K562 (cell line): ENCODE results near the gene TTC32. TPM values are rescaled to one million over a fixed set of nuclear protein-coding genes. Genes with fewer than 3 reads are reported as not detected.
A peak's percentile ranks its signal among the peaks of the same experiment; 100 is the strongest.

ENCODE experiments used
- GATAD2B ChIP-seq: fragments of 450-650 bp; IDR thresholded peaks from 2 replicates; pipeline ENCODE4 v1.6.1; 2017; ENCODE audit warnings: mild to moderate bottlenecking, borderline replicate concordance
- HDAC1 ChIP-seq, 2 experiments: fragments of 450-650 bp; IDR thresholded peaks; 2 replicates each; pipeline ENCODE4 v1.6.1; 2016 to 2017; ENCODE audit warnings: inconsistent platforms in 1 of 2, mild to moderate bottlenecking in 1 of 2, moderate library complexity in 1 of 2
- KDM2B ChIP-seq: fragments of 250-450 bp; sonication (Bioruptor Pico); IDR thresholded peaks from 2 replicates; pipeline ENCODE4 v1.8.0; 2021; ENCODE audit warnings: mild to moderate bottlenecking, moderate library complexity
- NCOA2 ChIP-seq, 2 experiments: fragments of 450-650 bp; IDR thresholded peaks; 2 replicates each; pipeline ENCODE4 v1.6.1; 2018; ENCODE audit warnings: mild to moderate bottlenecking in 2 of 2, moderate library complexity in 1 of 2; ENCODE audit not compliant: partially characterized antibody in 2 of 2
- NR4A1 ChIP-seq, 2 experiments: fragments of 250-450 bp in 1 of 2; fragments of 450-650 bp in 1 of 2; sonication (Bioruptor Pico) in 1 of 2; IDR thresholded peaks; 2 replicates each; pipeline versions ENCODE4 v1.4.0 to v1.6.1; 2016 to 2020; ENCODE audit warnings: mild to moderate bottlenecking in 2 of 2, missing compliant biosample characterization in 1 of 2, missing genetic modification characterization in 1 of 2, moderate library complexity in 1 of 2
- PHF8 ChIP-seq: fragments of 200-600 bp; sonication (generic); IDR thresholded peaks from 2 replicates; pipeline ENCODE4 v1.6.1; 2012; ENCODE audit warnings: mixed run types, mild to moderate bottlenecking, inconsistent platforms, low read length, moderate library complexity, borderline replicate concordance
- RBFOX2 ChIP-seq: fragments of 200-400 bp; formaldehyde crosslinking; IDR thresholded peaks from 2 replicates; pipeline ENCODE4 v1.6.1; 2017; ENCODE audit warnings: low read depth, mild to moderate bottlenecking, low read length, moderate library complexity
- RBM25 ChIP-seq: fragments of 200-400 bp; formaldehyde crosslinking; IDR thresholded peaks from 2 replicates; pipeline ENCODE4 v1.6.1; 2018; ENCODE audit warnings: low read length, low read depth, moderate library complexity; ENCODE audit not compliant: severe bottlenecking
- XRCC5 ChIP-seq: fragments of 200-400 bp; formaldehyde crosslinking; IDR thresholded peaks from 2 replicates; pipeline ENCODE4 v1.6.1; 2017; ENCODE audit warnings: low read depth, mild to moderate bottlenecking, low read length
- ZNF24 ChIP-seq: fragments of 450-650 bp; IDR thresholded peaks from 2 replicates; pipeline ENCODE4 v1.6.1; 2016
- ZNF589 ChIP-seq: fragments of 200-800 bp; sonication (Bioruptor generic); IDR thresholded peaks from 2 replicates; pipeline ENCODE4 v1.6.1; 2016; ENCODE audit warnings: low read depth, missing genetic modification characterization, missing compliant biosample characterization
- polyA plus RNA-seq, 8 experiments: library from polyadenylated mRNA; depleted of rRNA in 4 of 8; stranded (reverse) in 5 of 8; unstranded in 3 of 8; fragments of >200 nt; fragmentation: Nextera tagmentation in 2 of 8; fragmentation: Illumina TruSeq in 1 of 8; extraction: Ambion mirVana in 2 of 8; extraction: Trizol in 1 of 8; gene quantifications; 2 replicates each; pipeline versions ENCODE4 v1.2.1 to v1.2.3, GENCODE V29; 2011 to 2014; ENCODE audit warnings: inconsistent platforms in 1 of 8, missing spikeins in 1 of 8
- total RNA-seq, 7 experiments: library from RNA; depleted of rRNA in 6 of 7; stranded (reverse); fragments of >200 nt in 6 of 7; fragmentation: Illumina TruSeq in 2 of 7; extraction: Trizol in 2 of 7; gene quantifications; 2 replicates each; pipeline versions ENCODE4 v1.2.1 to v1.2.3, GENCODE V29; 2011 to 2021; ENCODE audit warnings: low replicate concordance in 1 of 7
- TF ChIP-seq, protein P1 (sequence below): fragments of 450-650 bp; IDR thresholded peaks from 2 replicates; pipeline ENCODE4 v1.6.1; 2018; ENCODE audit warnings: mild to moderate bottlenecking, low read depth; ENCODE audit not compliant: partially characterized antibody
- TF ChIP-seq, protein P2 (sequence below): fragments of 200-800 bp; sonication (Bioruptor generic); IDR thresholded peaks from 2 replicates; pipeline ENCODE4 v1.6.1; 2017; ENCODE audit warnings: missing genetic modification characterization, missing compliant biosample characterization
- TF ChIP-seq, protein P3 (sequence below): fragments of 450-650 bp; IDR thresholded peaks from 2 replicates; pipeline ENCODE4 v1.6.1; 2016; ENCODE audit warnings: low read depth

The TTC32 gene
- total and polyA plus RNA-seq, 9 of the 15 experiments (the other 6 are each of a cell fraction or from before 2014, with no cell fraction given): 27.6 to 71.4 (median 52.6) TPM

GRCh38 chr2:19901442-19902215, at the start of gene TTC32 (continued):
- TF ChIP-seq RBFOX2 (peak; percentile 99), XRCC5 (no peak), KDM2B (CRISPR knock-in tag) (no peak), RBM25 (peak; percentile 65), NR4A1 (CRISPR knock-in tag; IDR thresholded peaks at IDR 0.05) (no peak), NR4A1 (tag; IDR thresholded peaks at IDR 0.05) (no peak), GATAD2B (peak; percentile 33; the same call in 1 of the 2 replicates), HDAC1 (IDR thresholded peaks at IDR 0.05) (peak in 1 of 2 experiments; percentile 14; a peak in 1 of 4 replicates), NCOA2 (IDR thresholded peaks at IDR 0.05; ENCODE audit: partially characterized antibody in 2 of 2) (no peak), ZNF24 (peak; percentile 36; the same call in 1 of the 2 replicates), PHF8 (peak; percentile 99), ZNF589 (CRISPR knock-in tag) (no peak)
- TF ChIP-seq, protein P1, sequence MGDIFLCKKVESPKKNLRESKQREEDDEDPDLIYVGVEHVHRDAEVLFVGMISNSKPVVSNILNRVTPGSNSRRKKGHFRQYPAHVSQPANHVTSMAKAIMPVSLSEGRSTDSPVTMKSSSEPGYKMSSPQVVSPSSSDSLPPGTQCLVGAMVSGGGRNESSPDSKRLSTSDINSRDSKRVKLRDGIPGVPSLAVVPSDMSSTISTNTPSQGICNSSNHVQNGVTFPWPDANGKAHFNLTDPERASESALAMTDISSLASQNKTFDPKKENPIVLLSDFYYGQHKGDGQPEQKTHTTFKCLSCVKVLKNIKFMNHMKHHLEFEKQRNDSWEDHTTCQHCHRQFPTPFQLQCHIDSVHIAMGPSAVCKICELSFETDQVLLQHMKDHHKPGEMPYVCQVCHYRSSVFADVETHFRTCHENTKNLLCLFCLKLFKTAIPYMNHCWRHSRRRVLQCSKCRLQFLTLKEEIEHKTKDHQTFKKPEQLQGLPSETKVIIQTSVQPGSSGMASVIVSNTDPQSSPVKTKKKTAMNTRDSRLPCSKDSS: no peak
- TF ChIP-seq, protein P2, sequence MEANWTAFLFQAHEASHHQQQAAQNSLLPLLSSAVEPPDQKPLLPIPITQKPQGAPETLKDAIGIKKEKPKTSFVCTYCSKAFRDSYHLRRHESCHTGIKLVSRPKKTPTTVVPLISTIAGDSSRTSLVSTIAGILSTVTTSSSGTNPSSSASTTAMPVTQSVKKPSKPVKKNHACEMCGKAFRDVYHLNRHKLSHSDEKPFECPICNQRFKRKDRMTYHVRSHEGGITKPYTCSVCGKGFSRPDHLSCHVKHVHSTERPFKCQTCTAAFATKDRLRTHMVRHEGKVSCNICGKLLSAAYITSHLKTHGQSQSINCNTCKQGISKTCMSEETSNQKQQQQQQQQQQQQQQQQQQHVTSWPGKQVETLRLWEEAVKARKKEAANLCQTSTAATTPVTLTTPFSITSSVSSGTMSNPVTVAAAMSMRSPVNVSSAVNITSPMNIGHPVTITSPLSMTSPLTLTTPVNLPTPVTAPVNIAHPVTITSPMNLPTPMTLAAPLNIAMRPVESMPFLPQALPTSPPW: peak; percentile 41; the same call in 1 of the 2 replicates
- TF ChIP-seq, protein P3, sequence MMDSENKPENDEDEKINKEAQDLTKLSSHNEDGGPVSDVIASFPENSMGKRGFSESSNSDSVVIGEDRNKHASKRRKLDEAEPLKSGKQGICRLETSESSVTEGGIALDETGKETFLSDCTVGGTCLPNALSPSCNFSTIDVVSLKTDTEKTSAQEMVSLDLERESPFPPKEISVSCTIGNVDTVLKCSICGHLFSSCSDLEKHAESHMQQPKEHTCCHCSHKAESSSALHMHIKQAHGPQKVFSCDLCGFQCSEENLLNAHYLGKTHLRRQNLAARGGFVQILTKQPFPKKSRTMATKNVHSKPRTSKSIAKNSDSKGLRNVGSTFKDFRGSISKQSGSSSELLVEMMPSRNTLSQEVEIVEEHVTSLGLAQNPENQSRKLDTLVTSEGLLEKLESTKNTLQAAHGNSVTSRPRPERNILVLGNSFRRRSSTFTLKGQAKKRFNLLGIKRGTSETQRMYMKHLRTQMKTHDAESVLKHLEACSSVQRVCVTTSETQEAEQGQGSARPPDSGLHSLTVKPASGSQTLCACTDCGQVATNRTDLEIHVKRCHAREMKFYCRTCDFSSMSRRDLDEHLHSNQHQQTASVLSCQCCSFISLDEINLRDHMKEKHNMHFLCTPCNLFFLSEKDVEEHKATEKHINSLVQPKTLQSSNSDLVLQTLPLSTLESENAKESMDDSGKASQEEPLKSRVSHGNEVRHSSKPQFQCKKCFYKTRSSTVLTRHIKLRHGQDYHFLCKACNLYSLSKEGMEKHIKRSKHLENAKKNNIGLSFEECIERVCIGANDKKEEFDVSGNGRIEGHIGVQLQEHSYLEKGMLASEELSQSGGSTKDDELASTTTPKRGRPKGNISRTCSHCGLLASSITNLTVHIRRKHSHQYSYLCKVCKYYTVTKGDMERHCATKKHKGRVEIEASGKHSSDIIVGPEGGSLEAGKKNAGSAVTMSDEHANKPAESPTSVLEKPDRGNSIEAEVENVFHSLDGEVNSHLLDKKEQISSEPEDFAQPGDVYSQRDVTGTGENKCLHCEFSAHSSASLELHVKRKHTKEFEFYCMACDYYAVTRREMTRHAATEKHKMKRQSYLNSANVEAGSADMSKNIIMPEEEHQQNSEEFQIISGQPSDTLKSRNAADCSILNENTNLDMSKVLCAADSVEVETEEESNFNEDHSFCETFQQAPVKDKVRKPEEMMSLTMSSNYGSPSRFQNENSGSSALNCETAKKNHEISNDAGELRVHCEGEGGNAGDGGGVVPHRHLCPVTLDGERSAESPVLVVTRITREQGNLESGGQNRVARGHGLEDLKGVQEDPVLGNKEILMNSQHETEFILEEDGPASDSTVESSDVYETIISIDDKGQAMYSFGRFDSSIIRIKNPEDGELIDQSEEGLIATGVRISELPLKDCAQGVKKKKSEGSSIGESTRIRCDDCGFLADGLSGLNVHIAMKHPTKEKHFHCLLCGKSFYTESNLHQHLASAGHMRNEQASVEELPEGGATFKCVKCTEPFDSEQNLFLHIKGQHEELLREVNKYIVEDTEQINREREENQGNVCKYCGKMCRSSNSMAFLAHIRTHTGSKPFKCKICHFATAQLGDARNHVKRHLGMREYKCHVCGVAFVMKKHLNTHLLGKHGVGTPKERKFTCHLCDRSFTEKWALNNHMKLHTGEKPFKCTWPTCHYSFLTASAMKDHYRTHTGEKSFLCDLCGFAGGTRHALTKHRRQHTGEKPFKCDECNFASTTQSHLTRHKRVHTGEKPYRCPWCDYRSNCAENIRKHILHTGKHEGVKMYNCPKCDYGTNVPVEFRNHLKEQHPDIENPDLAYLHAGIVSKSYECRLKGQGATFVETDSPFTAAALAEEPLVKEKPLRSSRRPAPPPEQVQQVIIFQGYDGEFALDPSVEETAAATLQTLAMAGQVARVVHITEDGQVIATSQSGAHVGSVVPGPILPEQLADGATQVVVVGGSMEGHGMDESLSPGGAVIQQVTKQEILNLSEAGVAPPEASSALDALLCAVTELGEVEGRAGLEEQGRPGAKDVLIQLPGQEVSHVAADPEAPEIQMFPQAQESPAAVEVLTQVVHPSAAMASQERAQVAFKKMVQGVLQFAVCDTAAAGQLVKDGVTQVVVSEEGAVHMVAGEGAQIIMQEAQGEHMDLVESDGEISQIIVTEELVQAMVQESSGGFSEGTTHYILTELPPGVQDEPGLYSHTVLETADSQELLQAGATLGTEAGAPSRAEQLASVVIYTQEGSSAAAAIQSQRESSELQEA: peak; percentile 98
